Esophagus squamous epithelium (tissue), 5 donors: ENCODE results near the gene DENND6B. TPM values are rescaled to one million over a fixed set of nuclear protein-coding genes. Genes with fewer than 3 reads are reported as not detected.

Experiments used
- DNase-seq: peaks from one replicate; lab custom pipeline; 2025; lab: John Stamatoyannopoulos, UW
- H3K27ac ChIP-seq, 4 donors: fragments of 200-600 bp; sonication (generic); one replicate each; pipeline ENCODE4 v1.5.1; 2016 to 2019; ENCODE audit warnings: mild to moderate bottlenecking in 1 of 4
- H3K27me3 ChIP-seq, 4 donors: fragments of 200-600 bp; sonication (generic); 1 replicate in 3 of 4; 2 replicates in 1 of 4; pipeline versions ENCODE4 v1.5.1 to v1.6.0; 2017 to 2021; ENCODE audit warnings: antibody characterized with exemption in 1 of 4
- H3K36me3 ChIP-seq, 3 donors: fragments of 200-600 bp; sonication (generic); one replicate each; pipeline ENCODE4 v1.5.1; 2016 to 2019
- H3K4me1 ChIP-seq, 3 donors: fragments of 200-600 bp; sonication (generic); one replicate each; pipeline ENCODE4 v1.5.1; 2017 to 2019
- H3K4me3 ChIP-seq, 4 donors: fragments of 200-600 bp; sonication (generic); 1 replicate in 3 of 4; 2 replicates in 1 of 4; pipeline ENCODE4 v1.5.1; 2016 to 2019; ENCODE audit warnings: mild to moderate bottlenecking in 2 of 4, moderate library complexity in 1 of 4
- H3K9me3 ChIP-seq, 3 donors: fragments of 200-600 bp; sonication (generic); one replicate each; pipeline ENCODE4 v1.5.1; 2016 to 2019
- POLR2A ChIP-seq, 4 donors: fragments of 450-650 bp; IDR thresholded peaks; one replicate each; pipeline ENCODE4 v1.6.1; 2017; ENCODE audit warnings: antibody characterized with exemption in 4 of 4, mild to moderate bottlenecking in 4 of 4, moderate library complexity in 3 of 4
- WGBS, 2 donors: methylation state at CpG; one replicate each; pipeline ENCODE4 v1.1.5; 2018; 5-methylcytosine and 5-hydroxymethylcytosine counted together
- intact Hi-C: fragments of 100-400 bp; cut with DNase I; formaldehyde crosslinking; loops from one replicate; pipeline ENCODE4 v1.15.0; 2022
- total RNA-seq, 4 donors: library from RNA; depleted of rRNA; stranded (reverse); fragments of >200 nt; gene quantifications; one replicate each; pipeline ENCODE4 v1.1.0, GENCODE V29; 2016
- TF ChIP-seq, protein P1 (sequence below), 6 experiments: fragments of 450-650 bp in 4 of 6; fragments of 200-600 bp in 2 of 6; sonication (generic) in 2 of 6; IDR thresholded peaks; one replicate each; pipeline ENCODE4 v1.5.1; 2016 to 2019; ENCODE audit warnings: antibody characterized with exemption in 6 of 6, mild to moderate bottlenecking in 4 of 6, moderate library complexity in 4 of 6
- donor health status: DM: yes; HTN: yes; CAD: no.

DENND6B gene
- total RNA-seq, 4 donors from 2014 or later, result 0.88 to 3.6 (median 2.9) TPM

DNA sequence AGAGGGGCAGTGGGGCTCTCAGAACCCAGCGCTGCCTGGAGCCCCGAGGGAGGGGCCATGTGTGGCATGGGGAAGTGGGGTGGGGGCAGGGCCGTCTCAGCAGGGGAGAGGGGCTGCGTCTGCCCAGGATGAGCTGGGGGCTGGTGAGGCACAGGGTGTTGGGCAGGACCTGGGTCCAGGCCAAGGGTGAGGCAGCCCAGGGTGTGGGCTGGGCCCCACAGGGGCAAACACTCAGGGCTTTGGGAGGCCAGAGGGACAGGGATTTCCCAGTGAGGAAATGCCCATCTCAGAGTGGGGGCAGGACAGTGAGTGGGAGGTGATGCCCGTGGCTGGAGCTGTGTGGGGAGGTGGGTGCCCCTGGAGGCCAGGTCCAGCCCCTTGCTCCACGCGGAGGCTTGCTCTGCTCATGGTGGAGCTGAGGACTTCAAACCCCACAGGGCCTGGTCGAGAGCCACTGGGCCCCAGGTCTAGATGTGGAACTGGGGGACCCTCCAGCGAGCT, 24.7 kb downstream of the DENND6B start:
- intact Hi-C loops, result no loop called here
- Histone ChIP-seq H3K4me3 (peak overlapping the region in 3 of 4 donors; percentile 18 to 46 (median 45)), H3K27ac (peak overlapping the region; percentile 94 to 97 (median 96)), H3K9me3 (no peaks in the 10 kb centered on the region), H3K27me3 (no peaks in the 10 kb centered on the region), H3K36me3 (no peaks in the 10 kb centered on the region), H3K4me1 (peaks cover 80 to 98% (median 92%) of the 10 kb centered on the region in 3 donors)
- no peak for TF ChIP-seq POLR2A (IDR thresholded peaks at IDR 0.05)
- TF ChIP-seq, protein P1, sequence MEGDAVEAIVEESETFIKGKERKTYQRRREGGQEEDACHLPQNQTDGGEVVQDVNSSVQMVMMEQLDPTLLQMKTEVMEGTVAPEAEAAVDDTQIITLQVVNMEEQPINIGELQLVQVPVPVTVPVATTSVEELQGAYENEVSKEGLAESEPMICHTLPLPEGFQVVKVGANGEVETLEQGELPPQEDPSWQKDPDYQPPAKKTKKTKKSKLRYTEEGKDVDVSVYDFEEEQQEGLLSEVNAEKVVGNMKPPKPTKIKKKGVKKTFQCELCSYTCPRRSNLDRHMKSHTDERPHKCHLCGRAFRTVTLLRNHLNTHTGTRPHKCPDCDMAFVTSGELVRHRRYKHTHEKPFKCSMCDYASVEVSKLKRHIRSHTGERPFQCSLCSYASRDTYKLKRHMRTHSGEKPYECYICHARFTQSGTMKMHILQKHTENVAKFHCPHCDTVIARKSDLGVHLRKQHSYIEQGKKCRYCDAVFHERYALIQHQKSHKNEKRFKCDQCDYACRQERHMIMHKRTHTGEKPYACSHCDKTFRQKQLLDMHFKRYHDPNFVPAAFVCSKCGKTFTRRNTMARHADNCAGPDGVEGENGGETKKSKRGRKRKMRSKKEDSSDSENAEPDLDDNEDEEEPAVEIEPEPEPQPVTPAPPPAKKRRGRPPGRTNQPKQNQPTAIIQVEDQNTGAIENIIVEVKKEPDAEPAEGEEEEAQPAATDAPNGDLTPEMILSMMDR (IDR thresholded peaks at IDR 0.05), result no peak
- no peak for DNase-seq
- 0 to 41% methylated on average over 3 to 4 of the region's 9 CpGs for WGBS, 2 donors

DNA sequence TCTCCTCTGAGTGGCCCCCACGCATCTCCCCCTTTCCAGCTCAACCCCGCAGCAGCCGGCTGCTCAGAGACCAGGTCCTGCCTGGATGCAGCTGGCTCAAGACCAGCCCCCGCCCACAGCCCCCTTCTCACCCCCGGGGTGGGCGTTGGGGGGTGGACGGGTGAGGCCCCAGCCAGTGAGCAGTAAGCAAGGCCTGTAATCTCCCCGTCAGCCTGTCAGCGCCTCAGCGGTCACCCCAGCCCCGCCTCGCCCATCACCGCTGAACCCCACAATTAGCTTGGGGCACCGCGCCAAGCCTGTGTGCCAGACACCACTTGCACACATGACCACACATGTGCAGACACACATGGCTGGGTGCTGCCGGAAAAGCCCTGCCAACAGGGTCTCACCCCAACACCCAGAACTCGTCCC, 25.2 kb downstream of the DENND6B start:
- intact Hi-C loops, result no loop called here
- peaks cover 85 to 100% (median 97%) of the 10 kb centered on the region in 3 donors for H3K4me1 ChIP-seq
- no peak for DNase-seq
- peak overlapping the region in 3 of 4 donors; percentile 18 to 46 (median 45) for H3K4me3 ChIP-seq
- H3K36me3 ChIP-seq, result no peaks in the 10 kb centered on the region
- H3K27ac ChIP-seq, result peak overlapping the region; percentile 94 to 97 (median 96)
- no peaks in the 10 kb centered on the region for H3K27me3 ChIP-seq
- H3K9me3 ChIP-seq, result no peaks in the 10 kb centered on the region
- TF ChIP-seq POLR2A (IDR thresholded peaks at IDR 0.05), result no peak
- TF ChIP-seq, protein P1 (IDR thresholded peaks at IDR 0.05), result no peak
- WGBS, 2 donors, result no CpG with 5 or more reads among the region's 17 CpGs

- H3K9me3 ChIP-seq, result no peaks in the 10 kb centered on the region
Measured at GRCh38 chr22:50300620-50301257, 26.1 kb downstream of the DENND6B start.

GRCh38 chr22:50299785-50300619, 26.8 kb downstream of the DENND6B start:
- Histone ChIP-seq H3K27me3 (no peaks in the 10 kb centered on the region), H3K9me3 (no peaks in the 10 kb centered on the region), H3K4me3 (peak overlapping the region; percentile 20 to 65 (median 42)), H3K27ac (peak overlapping the region; percentile 94 to 97 (median 96)), H3K36me3 (peaks cover 0 to 3% (median 0%) of the 10 kb centered on the region in 3 donors), H3K4me1 (peaks cover 78 to 100% (median 85%) of the 10 kb centered on the region in 3 donors)
- no peak for DNase-seq
- intact Hi-C loops, result no loop called here
- 27% methylated on average over 3 of the region's 93 CpGs; no CpG with 5 or more reads in 1 of the 2 donors for WGBS, 2 donors
- TF ChIP-seq, protein P1 (IDR thresholded peaks at IDR 0.05), result no peak
- no peak for TF ChIP-seq POLR2A (IDR thresholded peaks at IDR 0.05)

More at GRCh38 chr22:50300620-50301257, 26.1 kb downstream of the DENND6B start:
- Histone ChIP-seq H3K4me1 (peaks cover 86 to 100% (median 92%) of the 10 kb centered on the region in 3 donors), H3K36me3 (no peaks in the 10 kb centered on the region), H3K27ac (peak overlapping the region; percentile 94 to 97 (median 96)), H3K4me3 (peak overlapping the region in 3 of 4 donors; percentile 37 to 65 (median 46)), H3K27me3 (no peaks in the 10 kb centered on the region)
- DNase-seq, result no peak
- no peak for TF ChIP-seq POLR2A (IDR thresholded peaks at IDR 0.05)
- TF ChIP-seq, protein P1 (IDR thresholded peaks at IDR 0.05), result no peak
- 66 to 78% methylated on average over 4 to 9 of the region's 14 CpGs for WGBS, 2 donors
- intact Hi-C loops, result no loop called here
